NOMO-1 treated with DMSO at 0.1 percent for 48 hours (cell line): ENCODE measurements around the gene NXNL2.

Source experiments
- DNase-seq: peaks from one replicate; lab custom pipeline; 2025; ENCODE audit not compliant: unreplicated experiment; lab: John Stamatoyannopoulos, UW

The NXNL2 gene

DNA sequence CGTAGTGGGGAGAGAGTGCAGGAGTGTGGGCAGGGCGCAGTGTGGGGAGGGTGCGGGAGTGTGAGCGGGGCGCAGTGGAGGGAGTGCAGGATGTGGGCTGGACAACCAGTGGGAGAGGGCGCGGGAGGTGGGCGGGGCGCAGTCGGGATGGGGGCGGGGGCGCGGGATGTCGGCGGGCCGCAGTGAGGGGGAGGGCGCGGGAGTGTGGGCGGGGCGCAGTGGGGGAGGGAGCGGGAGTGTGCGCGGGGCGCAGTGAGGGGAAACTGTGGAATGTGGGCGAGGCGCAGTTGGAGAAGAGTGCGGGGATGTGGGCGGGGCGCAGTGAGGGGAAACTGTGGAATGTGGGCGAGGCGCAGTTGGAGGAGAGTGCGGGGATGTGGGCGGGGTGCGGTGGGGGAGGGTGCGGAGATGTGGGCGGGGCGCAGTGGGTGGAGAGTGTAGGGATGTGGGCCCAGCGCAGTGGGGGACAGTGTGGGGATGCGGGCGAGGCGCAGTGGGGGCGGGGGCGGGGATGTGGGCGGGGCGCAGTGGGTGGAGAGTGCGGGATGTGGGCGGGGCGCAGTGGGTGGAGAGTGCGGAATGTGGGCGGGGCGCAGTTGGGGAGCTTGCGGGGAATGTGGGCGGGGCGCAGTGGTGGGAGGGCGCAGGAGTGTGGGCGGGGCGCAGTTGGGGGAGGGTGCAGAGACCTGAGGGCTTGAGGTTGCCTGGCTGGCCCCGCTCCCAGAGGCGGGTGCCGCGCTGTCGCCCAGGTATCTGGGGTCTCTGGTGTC is at the start of gene NXNL2:
Gene NXNL2 (plus strand): TSS at position 723 of the 770 bp plus-strand sequence. CDS start 257 bp downstream, outside the sequence.
- peak; percentile 22 for DNase-seq

DNA sequence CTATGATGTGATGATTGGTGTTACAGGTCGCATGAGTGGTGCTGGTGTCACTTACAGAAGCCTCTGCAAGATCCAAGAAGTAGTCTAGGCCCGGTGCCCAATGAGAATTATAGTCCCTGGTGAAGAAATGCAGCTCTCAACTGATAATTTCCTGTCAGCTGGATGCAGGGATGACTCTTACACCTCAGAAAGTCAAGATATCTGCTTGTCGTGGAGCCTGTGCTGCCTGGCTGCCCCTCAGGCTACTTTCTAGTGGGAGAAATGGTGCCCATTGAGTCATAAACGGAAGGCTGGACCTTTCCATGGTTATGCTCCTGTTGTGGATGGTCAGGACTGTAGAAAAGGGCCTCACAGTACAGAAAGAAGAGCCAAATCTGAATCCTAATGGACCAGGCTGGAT is 46.8 kb upstream of the NXNL2 start:
- no peak for DNase-seq

DNA sequence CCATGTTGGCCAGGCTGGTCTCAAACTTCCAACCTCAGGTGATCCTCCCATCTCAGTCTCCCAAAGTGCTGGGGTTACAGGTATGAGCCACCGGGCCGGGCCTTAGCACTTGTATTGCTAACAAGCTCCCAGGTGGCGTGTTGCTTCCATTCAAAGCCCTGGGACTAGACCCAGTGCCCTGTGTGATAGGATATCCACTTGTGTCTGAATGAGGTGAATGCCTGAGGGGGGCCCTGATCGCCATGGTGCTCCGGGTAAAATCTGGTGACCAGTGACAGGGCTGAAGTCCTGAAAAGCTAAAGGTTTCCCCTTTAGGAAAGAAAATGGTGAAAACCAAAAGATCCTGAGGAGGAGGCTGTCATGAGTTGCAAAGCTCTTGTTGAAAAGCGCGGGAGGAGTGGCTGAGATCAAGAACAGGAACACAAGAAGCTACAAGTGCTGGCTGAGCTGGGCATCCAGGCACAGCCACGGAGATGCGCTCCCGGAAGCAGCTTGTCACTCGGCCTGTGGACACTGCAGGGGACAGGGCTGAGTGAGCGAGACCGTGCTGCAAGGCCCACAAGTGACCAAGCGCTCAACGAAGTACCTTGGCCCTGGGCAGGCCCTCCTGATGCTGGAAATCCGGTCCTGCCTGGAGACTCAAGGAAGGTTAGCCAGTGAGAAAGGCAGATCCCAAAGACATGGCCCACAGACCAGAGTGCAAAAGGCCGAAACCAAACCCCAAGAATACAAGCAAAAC is 39.8 kb upstream of the NXNL2 start:
- no peak for DNase-seq

DNA sequence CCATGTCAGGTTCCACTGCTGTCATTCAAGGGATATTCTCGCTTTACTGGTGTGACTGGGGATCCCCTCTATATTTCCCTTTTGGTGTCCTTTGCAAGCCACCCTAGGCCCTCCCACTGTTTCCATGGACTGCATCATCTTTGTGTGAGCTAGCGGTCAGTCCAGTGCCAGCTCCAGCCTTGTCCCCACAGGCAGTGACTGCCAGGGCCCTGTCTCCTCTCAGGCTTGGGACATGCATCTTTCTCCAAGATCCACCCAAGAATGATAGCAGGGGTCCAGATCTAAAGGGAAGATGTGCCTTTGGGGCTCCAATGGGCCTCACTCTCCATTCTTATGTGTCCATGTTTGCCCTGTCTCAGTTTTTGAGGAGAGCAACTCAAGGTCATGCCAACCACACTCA is 37.8 kb upstream of the NXNL2 start:
- DNase-seq, result no peak

DNA sequence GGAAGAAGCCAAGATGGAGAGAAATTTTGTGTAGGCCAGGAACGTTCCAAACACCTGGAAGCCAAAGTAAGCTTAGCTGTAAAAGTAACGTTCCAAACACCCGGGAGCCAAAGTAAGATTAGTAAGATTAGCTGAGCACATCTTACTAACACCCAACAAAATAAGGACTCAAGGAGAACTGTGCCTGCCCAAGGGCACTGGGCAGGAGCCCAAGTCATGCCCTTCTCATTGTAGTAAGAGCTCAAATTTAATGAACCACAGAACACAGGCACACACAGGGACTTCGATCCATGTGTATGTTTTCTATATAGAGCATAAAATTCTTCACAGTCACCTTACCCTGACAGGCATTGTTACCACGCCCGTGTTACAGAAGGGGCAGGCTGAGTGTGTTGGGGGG is 36.1 kb upstream of the NXNL2 start:
- no peak for DNase-seq

DNA sequence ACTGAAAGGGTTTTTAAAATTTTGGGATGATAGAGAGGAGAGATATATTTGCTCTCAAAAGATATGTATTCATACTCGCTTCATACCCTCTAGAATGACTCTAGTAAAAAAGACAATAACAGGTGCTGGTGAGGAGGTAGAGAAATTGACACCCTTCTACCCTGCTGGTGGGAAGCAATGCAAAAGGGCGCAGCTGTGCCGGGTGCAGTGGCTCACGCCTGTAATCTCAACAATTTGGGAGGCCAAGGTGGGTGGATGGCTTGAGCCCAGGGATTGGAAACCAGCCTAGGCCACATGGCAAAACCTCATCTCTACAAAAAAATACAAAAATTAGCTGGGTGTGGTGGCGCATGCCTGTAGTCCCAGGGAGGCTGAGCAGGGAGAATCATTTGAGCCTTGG is 33.9 kb upstream of the NXNL2 start:
- no peak for DNase-seq

DNA sequence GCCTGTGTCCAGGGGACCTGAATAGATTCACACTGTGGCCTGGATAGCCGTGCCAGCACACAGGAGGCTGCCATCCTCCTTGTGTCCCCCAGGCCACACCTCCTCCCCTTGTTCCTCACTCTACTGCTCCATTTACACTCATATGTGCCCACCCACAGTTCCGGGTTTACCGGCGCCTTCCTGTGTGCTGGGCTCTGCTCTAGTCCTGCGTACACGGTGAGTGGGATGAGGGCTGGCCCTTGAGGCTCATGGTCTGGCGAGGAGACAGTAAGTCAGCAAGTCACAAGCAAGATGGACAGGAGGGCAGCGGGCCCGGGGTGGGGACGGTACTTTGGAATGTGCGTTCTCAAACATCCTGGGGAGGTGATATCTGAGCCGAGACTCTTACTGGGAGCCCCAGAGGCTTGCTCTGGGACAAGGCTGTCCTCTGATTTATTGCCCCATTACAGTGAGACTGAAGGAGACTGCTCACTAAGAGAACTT is 32.4 kb upstream of the NXNL2 start:
- DNase-seq, result no peak

DNA sequence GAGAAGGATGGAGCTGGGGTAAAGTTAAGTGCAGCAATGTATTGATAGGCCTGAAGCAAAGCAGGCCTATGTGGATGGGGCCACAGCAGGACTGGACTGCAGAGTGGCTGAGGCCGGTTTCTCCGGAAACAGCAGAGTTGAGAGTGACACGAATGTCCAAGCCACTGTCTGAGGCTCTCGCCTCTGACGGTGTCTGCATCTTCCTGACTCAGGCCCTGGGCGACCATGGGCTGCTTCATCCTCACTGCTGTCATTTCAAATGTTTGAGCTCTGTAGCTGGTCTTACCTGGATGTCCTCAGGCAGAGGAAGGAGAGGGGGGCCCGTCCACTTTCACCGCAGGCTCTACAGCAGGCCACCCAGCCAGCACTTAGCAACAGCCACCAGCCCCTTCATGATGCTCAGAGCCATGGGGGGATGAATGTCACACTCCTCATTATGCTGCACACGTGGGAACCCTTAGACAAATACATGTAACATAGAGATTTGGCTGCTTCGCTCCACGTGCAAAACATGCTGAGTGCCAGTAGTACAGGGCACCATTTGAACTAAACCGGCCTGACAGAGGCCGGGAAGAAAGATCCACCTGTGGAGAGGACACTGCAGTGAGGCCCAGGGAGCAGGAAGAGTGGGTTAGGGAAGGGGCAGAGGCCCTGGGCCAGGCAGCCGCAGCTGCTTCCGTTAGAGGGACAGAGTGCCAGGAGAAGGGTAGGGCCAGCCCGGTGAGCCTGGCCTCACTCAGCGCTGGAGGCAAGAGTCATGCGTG is 31.7 kb upstream of the NXNL2 start:
- DNase-seq, result no peak

DNA sequence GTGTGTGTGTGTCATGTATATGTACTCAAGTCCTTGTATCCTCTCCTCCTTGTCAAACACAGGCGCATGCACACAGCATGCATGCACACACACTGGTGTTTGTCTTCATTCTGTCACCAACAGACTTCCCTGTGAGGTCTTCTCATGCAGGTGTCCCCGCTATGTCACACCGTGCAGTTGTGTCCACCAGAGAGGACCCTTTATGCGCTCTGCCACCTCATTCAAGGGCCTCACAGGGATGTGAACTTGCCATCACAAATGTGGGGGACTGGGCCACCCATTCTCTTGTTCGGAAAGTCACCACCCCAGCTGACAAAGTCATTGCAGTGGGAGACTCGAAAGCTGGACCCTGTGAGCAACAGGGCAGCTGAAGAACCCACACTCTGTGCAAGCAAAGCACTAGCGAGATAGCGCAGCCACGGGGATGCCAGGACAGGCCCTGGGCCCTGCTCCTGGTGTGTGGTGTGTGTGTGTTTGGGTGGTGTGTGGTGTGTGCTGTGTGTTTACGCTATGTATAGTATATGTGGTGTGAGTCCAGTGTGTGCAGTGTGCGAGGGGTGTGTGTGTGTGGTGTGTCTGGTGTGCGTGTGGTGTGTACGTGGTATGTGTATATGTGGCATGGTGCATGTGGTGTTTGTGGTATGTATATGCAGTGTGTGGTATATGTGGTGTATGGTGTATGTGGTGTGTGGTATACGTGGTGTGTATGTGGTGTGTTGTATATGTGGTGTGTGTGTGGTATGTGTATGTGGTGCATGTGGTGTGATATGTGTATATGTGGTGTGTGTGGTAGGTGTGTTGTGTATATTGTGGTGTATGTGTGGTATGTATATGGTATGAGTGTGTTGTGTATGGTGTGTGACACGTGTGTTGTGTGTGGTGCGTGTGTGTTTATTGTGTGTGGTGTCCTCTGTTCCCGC is 30.9 kb upstream of the NXNL2 start:
- DNase-seq, result no peak

DNA sequence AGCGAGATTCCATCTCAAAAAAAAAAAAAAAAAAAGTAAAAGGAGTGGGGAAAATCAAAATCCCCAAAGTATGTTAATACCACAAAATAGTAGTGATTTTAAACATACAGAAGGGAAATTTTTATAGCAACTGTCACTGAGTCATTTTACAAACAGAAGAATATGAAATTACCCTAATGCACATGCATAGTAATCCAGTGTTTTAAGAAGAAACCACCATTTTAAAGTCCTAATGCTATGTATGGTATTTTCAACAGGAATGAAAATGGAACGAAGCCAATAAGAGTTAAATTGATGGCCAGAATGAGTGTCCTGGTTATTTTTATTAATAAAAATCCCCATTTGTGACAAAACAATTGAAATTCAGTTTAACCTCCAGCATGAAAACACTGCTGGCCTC is 26.7 kb upstream of the NXNL2 start:
- DNase-seq, result no peak

DNA sequence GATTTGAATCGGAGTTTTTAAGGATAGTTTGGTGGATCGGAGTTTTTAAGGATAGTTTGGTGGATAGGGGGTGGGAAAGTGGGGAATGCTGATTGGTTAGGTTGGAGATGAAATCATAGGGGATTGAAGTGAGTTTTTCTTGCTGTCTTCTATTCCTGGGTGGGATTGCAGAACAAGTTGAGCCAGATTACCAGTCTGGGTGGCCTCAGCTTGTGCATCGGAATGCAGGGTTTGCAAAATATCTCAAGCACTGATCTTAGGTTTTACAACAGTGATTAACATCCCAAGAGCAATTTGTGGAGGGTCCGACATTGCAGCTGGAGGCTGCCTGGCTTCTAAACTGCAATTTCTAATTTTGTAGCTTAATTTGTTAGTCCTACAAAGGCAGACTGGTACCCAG is 23.1 kb upstream of the NXNL2 start:
- DNase-seq, result no peak

DNA sequence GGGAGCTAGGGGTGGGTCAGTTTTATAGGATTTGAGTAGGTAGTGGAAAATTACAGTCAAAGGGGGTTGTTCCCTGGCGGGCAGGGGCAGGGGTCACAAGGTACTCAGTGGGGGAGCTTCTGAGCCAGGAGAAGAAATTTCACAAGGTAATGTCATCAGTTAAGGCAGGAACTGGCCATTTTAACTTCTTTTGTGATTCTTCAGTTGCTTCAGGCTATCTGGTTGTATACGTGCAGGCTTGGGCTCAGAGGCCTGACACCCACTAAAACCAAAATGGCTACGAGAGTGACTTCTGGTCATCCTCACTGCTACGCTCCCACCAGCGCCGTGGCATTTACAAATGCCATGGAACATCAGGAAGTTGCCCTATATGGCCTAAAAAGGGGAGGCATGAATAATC is 20.7 kb upstream of the NXNL2 start:
- no peak for DNase-seq

DNA sequence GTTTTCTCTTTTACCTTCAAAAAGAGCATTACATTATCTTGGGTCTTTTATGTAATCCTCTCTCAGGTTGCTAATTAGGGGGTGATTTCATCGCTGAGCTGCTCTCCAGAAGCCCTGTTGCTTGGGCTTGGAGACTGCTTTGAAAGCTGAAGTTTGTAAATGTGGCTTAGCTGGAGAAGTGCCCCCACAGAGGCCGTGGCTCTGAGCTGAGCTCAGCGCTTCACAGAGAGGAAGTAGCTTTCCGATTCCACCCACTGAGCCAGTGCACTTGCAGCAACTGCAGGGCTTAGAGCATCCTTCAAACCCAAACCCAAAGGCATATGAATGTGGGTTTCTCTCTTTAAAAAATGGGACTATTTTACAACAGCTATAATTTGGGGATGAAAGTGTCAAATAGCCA is 13.7 kb upstream of the NXNL2 start:
- peak; percentile 23 for DNase-seq

DNA sequence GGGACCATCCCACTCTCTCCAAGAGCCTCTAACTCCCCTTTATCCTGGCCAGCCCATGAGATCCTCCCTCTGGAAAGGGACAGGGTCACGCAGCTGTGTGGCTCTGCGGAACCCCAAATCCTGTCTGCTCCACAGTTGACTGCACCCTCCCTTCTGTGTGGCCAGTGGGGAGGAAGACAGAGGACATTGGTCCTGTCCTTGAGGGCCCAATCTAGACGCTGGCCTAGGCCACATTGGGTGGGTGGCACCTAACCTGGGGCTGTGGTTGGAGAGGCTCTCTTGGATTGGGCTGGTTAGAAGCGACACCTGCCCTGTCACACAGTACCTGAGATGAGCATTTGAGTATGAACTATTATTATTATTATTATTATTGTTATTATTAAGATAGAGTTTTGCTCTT is 12.6 kb upstream of the NXNL2 start:
- DNase-seq, result no peak

DNA sequence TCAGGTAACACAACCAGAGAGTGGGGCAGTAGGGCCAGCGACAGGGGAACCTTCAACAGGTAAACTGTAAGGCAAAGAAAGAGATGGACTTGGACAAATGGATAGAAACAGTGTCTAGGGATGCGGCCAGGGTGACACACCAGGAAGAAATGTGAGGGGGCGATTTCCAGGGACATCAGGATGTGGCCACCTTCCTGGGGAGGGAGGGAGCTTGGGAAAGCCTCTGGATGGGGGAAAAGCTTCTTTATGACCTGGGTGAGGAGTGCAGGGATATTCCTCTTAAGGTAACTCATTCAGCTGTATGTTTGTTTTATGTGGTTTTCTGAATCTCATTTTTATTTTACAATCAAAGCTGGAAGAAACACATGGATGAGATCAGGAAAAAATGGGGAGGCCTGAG is 11.9 kb upstream of the NXNL2 start:
- DNase-seq, result no peak

DNA sequence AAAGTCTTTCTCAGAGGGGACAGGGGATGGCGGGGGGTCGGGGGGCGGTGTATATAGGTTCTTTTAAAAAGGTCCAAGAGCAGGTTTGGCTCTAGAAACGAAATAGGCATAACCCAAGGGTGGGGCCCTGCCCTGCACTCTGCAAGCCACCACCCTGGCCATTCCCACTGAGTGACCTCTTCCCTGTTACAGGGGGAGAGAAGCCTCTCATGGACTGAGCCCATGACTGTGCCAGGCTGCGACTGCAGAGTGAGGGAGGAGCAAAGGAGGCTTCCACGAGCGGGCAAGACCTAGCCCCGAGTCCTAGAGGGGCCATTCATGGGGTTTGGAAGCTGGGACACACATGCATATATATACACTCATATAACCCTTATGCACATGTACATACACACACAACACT is 10.1 kb upstream of the NXNL2 start:
- no peak for DNase-seq

DNA sequence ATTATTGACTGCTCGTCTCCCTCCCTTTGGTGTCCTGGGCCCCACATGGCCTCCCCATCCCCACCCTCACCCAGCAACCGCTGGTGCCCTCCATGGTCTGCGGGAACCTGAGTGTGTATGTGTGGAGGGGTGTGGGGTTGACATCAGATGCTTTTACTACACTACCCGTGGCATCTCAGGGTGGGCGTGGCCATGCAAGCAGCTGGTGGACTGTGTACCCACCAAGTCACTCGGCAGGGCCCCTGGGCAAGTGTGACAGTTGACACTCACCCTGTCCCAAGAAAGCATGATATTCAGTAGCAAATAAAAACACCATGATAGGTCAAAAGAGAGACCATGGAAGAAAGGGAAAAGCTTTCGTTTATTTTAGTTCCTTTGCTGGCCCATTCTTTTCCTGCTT is 7.4 kb upstream of the NXNL2 start:
- DNase-seq, result no peak

DNA sequence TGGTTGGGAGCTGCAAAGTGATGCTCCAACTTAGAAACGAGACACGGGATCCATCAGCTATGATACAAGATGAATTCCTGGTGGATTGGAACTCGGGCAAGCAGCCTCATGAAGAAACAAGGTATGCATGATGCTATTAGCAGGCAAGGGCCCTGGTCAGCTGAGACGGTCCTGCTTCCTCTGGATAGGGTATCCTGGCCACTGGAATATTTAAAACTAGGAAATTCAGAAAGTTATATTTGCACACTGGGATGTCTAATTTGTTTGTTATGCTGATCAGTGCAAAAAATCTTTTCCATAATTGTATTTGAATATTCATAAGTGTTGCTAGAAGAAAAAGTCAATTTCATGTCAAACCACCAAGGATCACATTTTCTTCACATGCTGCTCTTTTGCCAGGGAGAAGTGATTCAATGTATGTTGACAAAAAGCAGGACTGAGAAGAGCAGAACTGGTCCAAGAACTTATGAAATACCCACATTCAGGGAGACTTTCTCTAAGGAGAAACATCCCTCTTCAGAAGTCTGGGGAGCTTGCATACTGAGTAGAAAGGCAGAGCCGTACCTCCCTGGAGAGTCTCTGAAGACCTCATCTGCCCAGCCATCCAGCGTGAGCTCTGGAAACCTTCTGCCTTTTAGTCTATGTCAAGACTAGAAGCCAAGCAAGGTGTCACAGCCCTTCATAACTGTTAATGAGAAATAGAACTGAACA is 6.7 kb upstream of the NXNL2 start:
- DNase-seq, result no peak

DNA sequence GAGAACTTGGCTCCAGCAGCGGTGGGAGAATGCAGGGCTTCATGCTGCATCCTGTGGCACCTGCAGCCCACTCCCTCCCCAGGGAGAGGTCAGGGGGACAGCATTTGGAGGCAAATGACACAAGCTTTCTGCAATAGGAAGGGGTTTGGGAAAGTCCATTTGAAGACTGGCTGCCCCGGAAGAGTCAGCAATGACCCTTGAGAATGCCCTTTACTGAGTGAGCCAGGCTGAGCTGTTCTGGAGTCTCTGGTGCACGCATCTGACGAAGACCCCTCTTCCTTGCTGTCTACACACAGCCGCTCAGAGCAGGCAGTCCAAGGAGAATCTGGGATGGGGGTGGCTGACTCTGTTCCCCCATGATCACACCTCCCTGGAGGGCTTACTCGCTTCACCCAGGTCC is 5.5 kb upstream of the NXNL2 start:
- no peak for DNase-seq

DNA sequence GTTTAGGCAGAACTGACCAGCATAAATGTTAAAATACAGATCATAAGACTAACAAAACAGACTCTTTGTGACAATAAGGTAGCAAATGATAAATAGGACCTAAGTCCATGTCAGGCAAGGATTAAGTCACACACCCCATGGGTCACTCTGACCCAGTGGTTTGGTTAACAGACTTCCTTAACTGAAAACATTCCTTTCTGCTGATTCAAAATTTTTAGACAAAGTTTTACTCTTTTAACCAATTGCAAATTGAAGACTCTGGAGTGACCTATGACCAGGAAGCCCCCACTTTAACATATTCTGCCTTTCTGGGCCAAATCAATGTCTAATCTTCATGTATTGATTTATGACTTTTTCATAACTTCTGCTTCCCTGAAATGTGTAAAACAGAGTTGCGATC is 4.9 kb upstream of the NXNL2 start:
- DNase-seq, result no peak
